ENCODE data around the gene AQP12B. TPM values are rescaled to one million over a fixed set of nuclear protein-coding genes. Genes with fewer than 3 reads are reported as not detected.
"Not testable (repeated sequence)": the region's sequence is repeated elsewhere in the genome, so short reads cannot be mapped to it uniquely, and the experiment has no call there.

The AQP12B gene
- polyA plus RNA-seq, 4 donors, result 0.18 to 1.5 (median 0.70) TPM

- DNase-seq (ENCODE audit: low read depth in 4 of 4, low spot score in 3 of 4), result peak in 2 of 4 donors; percentile 76 to 84
Observed at GRCh38 chr2:240685771-240686371, 3.2 kb upstream of the AQP12B start.

GRCh38 chr2:240683980-240684728 is 1.5 kb upstream of the AQP12B start:
- not testable (repeated sequence) for DNase-seq (ENCODE audit: low read depth in 4 of 4, low spot score in 3 of 4)

GRCh38 chr2:240683329-240683979 is 769 bp upstream of the AQP12B start:
- DNase-seq (ENCODE audit: low read depth in 4 of 4, low spot score in 3 of 4), result not testable (repeated sequence)

GRCh38 chr2:240680185-240680584 is 2.5 kb downstream of the AQP12B start:
- DNase-seq (ENCODE audit: low read depth in 4 of 4, low spot score in 3 of 4), result not testable (repeated sequence)

GRCh38 chr2:240678909-240679308 is 3.8 kb downstream of the AQP12B start:
- not testable (repeated sequence) for DNase-seq (ENCODE audit: low read depth in 4 of 4, low spot score in 3 of 4)

- DNase-seq (ENCODE audit: low read depth in 4 of 4, low spot score in 3 of 4), result not testable (repeated sequence)
Observed at GRCh38 chr2:240678043-240678442, 4.6 kb downstream of the AQP12B start.

- DNase-seq (ENCODE audit: low read depth in 4 of 4, low spot score in 3 of 4), result not testable (repeated sequence)
Observed at GRCh38 chr2:240675345-240675744, 7.3 kb downstream of the AQP12B start.

GRCh38 chr2:240674461-240675184 is 8.1 kb downstream of the AQP12B start:
- DNase-seq (ENCODE audit: low read depth in 4 of 4, low spot score in 3 of 4), result not testable (repeated sequence)

GRCh38 chr2:240672701-240673190 is 9.9 kb downstream of the AQP12B start:
- DNase-seq (ENCODE audit: low read depth in 4 of 4, low spot score in 3 of 4), result no peak

GRCh38 chr2:240672076-240672700 is 10.5 kb downstream of the AQP12B start:
- no peak for DNase-seq (ENCODE audit: low read depth in 4 of 4, low spot score in 3 of 4)

GRCh38 chr2:240670950-240671349 is 11.7 kb downstream of the AQP12B start:
- DNase-seq (ENCODE audit: low read depth in 4 of 4, low spot score in 3 of 4), result no peak

GRCh38 chr2:240670402-240670801 is 12.3 kb downstream of the AQP12B start:
- DNase-seq (ENCODE audit: low read depth in 4 of 4, low spot score in 3 of 4), result no peak

GRCh38 chr2:240664622-240665021 is 18.1 kb downstream of the AQP12B start:
- no peak for DNase-seq (ENCODE audit: low read depth in 4 of 4, low spot score in 3 of 4)

GRCh38 chr2:240663546-240664190 is 19.0 kb downstream of the AQP12B start:
- DNase-seq (ENCODE audit: low read depth in 4 of 4, low spot score in 3 of 4), result no peak

GRCh38 chr2:240662681-240663080 is 20.0 kb downstream of the AQP12B start:
- no peak for DNase-seq (ENCODE audit: low read depth in 4 of 4, low spot score in 3 of 4)

GRCh38 chr2:240659883-240660282 is 22.8 kb downstream of the AQP12B start:
- DNase-seq (ENCODE audit: low read depth in 4 of 4, low spot score in 3 of 4), result not testable (repeated sequence)

- no peak for DNase-seq (ENCODE audit: low read depth in 4 of 4, low spot score in 3 of 4)
Observed at GRCh38 chr2:240655931-240656886, 26.5 kb downstream of the AQP12B start.

GRCh38 chr2:240651185-240651584 is 31.5 kb downstream of the AQP12B start:
- no peak for DNase-seq (ENCODE audit: low read depth in 4 of 4, low spot score in 3 of 4)

All from right renal pelvis (tissue), 4 donors.